ENCODE measurements around the gene SHFL. TPM values are rescaled to one million over a fixed set of nuclear protein-coding genes. Genes with fewer than 3 reads are reported as not detected.

Gene SHFL
- total and polyA plus RNA-seq, 3 experiments from 2014 or later = 41.5 to 68.1 (median 45.2) TPM

DNA sequence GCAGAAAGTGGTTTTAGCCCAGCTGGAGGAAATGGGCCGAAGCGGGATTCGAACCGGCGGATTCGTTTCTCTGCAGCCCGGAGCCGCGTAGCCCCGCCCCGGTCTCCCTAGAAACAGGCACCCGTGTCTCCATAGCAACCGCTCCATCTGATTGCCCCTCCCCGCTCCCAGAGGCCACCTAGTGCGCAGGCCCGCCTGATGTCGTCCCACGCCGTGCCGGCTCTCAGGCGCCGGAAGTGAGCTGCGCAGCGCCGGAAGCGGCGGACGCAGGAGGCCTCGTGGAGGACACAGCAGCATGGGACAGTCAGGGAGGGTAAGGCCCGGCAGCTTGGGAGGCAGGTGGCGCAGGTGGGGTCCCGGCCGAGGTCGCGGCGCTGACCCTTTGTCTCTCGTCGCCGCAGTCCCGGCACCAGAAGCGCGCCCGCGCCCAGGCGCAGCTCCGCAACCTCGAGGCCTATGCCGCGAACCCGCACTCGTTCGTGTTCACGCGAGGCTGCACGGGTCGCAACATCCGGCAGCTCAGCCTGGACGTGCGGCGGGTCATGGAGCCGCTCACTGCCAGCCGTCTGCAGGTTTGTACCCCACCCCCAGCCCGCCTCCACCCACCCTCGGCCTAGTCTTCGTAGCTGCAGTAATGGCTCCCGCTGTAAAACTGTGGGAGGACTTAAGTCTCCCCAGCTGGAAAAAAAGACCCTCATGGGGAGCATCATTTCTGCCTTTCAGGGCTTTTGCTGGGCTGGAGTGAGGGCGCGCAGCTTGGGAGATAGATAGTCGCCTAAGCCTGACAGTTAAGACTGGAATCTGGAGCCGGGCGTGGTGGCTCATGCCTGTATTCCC lies 20.2 kb downstream of the SHFL start, which contains the start of gene PPAN:
TSS of gene PPAN (plus strand) at position 263 of the 837 bp plus-strand sequence. CDS start at position 296, 33 bp downstream.
- Histone ChIP-seq H3K27ac (ENCODE audit: low read depth, low read length) (peak within 1 kb of the TSS; percentile 91), H3K4me1 (ENCODE audit: insufficient read depth, low read length) (peaks cover 65% of the 10 kb centered on the region), H3K27me3 (ENCODE audit: insufficient read depth, low read length, poor library complexity, severe bottlenecking) (no peaks in the 10 kb centered on the region), H3K36me3 (ENCODE audit: insufficient read depth, low read length) (peaks cover 35% of the 10 kb centered on the region), H3K4me3 (ENCODE audit: low read length) (peak within 1 kb of the TSS; percentile 63), H3K9me3 (ENCODE audit: low read length) (no peaks in the 10 kb centered on the region)
- H3K4me3 Mint-ChIP-seq = peak within 1 kb of the TSS; percentile 78 to 91 (median 84)
- H3K9me3 Mint-ChIP-seq = peaks cover 0 to 2% (median 0%) of the 10 kb centered on the region in 5 donors
- peaks cover 3 to 43% (median 6%) of the 10 kb centered on the region in 3 donors for H3K36me3 Mint-ChIP-seq
- H3K27me3 Mint-ChIP-seq = peaks cover 0 to 2% of the 10 kb centered on the region in 2 donors
- peak within 1 kb of the TSS; percentile 93 to 99 (median 98) for H3K27ac Mint-ChIP-seq
- DNase-seq = peak; percentile 95 to 99 (median 96)
- CTCF ChIA-PET = interaction anchor here (1.0 to 14.2 kb wide), 5 partner anchors 7 to 143 kb away, joined by 3 to 194 read pairs (median 7); partner anchors contain the start of gene ANGPTL6
- POLR2A ChIA-PET = interaction anchor here (0.6 to 4.4 kb wide), 5 partner anchors 10 to 174 kb away, joined by 3 to 36 read pairs (median 5); partner anchors contain the start of gene EIF3G
- peaks cover 50 to 82% (median 62%) of the 10 kb centered on the region in 3 donors for H3K4me1 Mint-ChIP-seq

DNA sequence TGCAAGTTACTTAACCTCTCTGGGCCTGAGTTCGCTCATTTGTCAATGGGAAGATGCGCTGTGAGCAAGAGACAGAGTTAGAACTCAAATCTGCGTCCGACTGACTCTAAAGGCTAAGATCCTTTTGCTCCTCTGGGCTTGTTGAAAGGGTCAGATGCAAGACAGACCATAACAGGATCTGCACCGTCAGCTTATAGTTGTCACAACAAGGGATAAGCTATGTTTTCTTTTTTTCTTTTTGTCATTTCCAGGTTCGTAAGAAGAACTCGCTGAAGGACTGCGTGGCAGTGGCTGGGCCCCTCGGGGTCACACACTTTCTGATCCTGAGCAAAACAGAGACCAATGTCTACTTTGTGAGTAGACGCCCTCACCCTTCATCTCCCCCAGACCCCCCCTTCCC lies 21.1 kb downstream of the SHFL start:
- Mint-ChIP-seq H3K4me3 (peak overlapping the region; percentile 78 to 91 (median 84)), H3K27ac (peak overlapping the region; percentile 93 to 98 (median 96)), H3K4me1 (peaks cover 54 to 84% (median 64%) of the 10 kb centered on the region in 3 donors), H3K27me3 (peaks cover 0 to 2% of the 10 kb centered on the region in 2 donors), H3K9me3 (no peaks in the 10 kb centered on the region), H3K36me3 (peaks cover 3 to 48% (median 6%) of the 10 kb centered on the region in 3 donors)
- Histone ChIP-seq H3K9me3 (ENCODE audit: low read length) (no peaks in the 10 kb centered on the region), H3K36me3 (ENCODE audit: insufficient read depth, low read length) (peaks cover 35% of the 10 kb centered on the region), H3K4me3 (ENCODE audit: low read length) (peak overlapping the region; percentile 63), H3K27me3 (ENCODE audit: insufficient read depth, low read length, poor library complexity, severe bottlenecking) (no peaks in the 10 kb centered on the region), H3K4me1 (ENCODE audit: insufficient read depth, low read length) (peaks cover 69% of the 10 kb centered on the region), H3K27ac (ENCODE audit: low read depth, low read length) (peak overlapping the region; percentile 91)
- POLR2A ChIA-PET = interaction anchor here (0.7 to 4.4 kb wide), 5 partner anchors 10 to 190 kb away, joined by 3 to 36 read pairs (median 4); no protein-coding TSS in a partner anchor
- DNase-seq = no peak
- CTCF ChIA-PET = interaction anchor here (0.6 to 14.2 kb wide), 5 partner anchors 8 to 142 kb away, joined by 3 to 194 read pairs (median 4); partner anchors contain the start of gene ANGPTL6

DNA sequence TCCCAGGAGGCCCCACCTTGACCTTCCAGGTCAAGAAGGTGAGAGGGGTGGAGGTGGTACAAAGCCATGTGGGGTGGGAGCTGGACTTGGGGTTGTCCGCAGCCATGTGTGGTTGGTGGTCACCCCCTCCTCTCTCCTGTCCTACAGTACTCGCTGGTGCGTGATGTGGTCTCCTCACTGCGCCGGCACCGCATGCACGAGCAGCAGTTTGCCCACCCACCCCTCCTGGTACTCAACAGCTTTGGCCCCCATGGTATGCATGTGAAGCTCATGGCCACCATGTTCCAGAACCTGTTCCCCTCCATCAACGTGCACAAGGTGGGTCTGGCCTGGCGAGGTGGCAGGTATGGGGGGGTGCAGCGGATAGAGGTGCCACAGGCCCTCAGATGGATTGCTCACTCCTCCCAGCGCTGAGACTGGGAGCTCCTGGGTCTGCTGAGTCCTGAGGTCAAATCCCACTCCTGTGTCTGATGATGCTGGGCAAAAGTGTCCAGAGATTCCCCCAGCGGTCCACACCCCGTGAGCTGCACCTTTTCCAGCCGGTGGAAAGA lies 21.8 kb downstream of the SHFL start:
- H3K4me3 Mint-ChIP-seq = peak overlapping the region; percentile 36 to 91 (median 82)
- peaks cover 54 to 84% (median 64%) of the 10 kb centered on the region in 3 donors for H3K4me1 Mint-ChIP-seq

DNA sequence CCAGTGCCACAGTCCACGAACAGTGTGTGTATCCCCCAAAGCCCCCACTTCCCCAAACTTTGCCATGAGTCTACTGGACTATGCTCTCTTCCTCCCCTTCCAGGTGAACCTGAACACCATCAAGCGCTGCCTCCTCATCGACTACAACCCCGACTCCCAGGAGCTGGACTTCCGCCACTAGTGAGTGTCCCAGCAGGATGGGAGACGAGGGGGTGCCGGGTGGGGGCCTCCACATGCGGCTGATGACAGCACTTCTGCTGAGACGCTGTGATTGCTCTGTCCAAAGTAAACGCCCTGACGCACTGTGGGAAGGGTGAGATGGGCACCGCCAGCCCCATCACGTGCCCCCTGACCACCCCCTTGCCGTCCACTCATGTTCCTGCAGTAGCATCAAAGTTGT lies 23.4 kb downstream of the SHFL start:
- H3K4me3 ChIP-seq (ENCODE audit: low read length) = no peak overlapping the region
- Mint-ChIP-seq H3K9me3 (no peaks in the 10 kb centered on the region), H3K27ac (peak overlapping the region in 7 of 8 donors; percentile 17 to 81 (median 75)), H3K27me3 (peaks cover 0 to 5% of the 10 kb centered on the region in 2 donors), H3K4me3 (peak overlapping the region in 3 of 7 donors; percentile 6 to 38 (median 37)), H3K36me3 (peaks cover 3 to 59% (median 6%) of the 10 kb centered on the region in 3 donors), H3K4me1 (peaks cover 55 to 87% (median 58%) of the 10 kb centered on the region in 3 donors)
- H3K9me3 ChIP-seq (ENCODE audit: low read length) = no peaks in the 10 kb centered on the region
- no peaks in the 10 kb centered on the region for H3K27me3 ChIP-seq (ENCODE audit: insufficient read depth, low read length, poor library complexity, severe bottlenecking)
- ChIA-PET POLR2A (no interaction called here), CTCF (interaction anchor here (0.8 to 14.2 kb wide), 4 partner anchors 9 to 833 kb away, joined by 3 to 194 read pairs (median 8); partner anchors contain the start of gene ANGPTL6)
- H3K27ac ChIP-seq (ENCODE audit: low read depth, low read length) = no peak overlapping the region
- peak in 1 of 5 donors; percentile 45 for DNase-seq
- H3K36me3 ChIP-seq (ENCODE audit: insufficient read depth, low read length) = peaks cover 35% of the 10 kb centered on the region
- peaks cover 68% of the 10 kb centered on the region for H3K4me1 ChIP-seq (ENCODE audit: insufficient read depth, low read length)

More for the DNA sequence above, 21.8 kb downstream of the SHFL start:
- Histone ChIP-seq H3K4me1 (ENCODE audit: insufficient read depth, low read length) (peaks cover 69% of the 10 kb centered on the region), H3K4me3 (ENCODE audit: low read length) (no peak overlapping the region), H3K27ac (ENCODE audit: low read depth, low read length) (peak overlapping the region; percentile 91), H3K36me3 (ENCODE audit: insufficient read depth, low read length) (peaks cover 35% of the 10 kb centered on the region), H3K27me3 (ENCODE audit: insufficient read depth, low read length, poor library complexity, severe bottlenecking) (no peaks in the 10 kb centered on the region), H3K9me3 (ENCODE audit: low read length) (no peaks in the 10 kb centered on the region)
- H3K9me3 Mint-ChIP-seq = no peaks in the 10 kb centered on the region
- peak overlapping the region; percentile 74 to 98 (median 96) for H3K27ac Mint-ChIP-seq
- H3K27me3 Mint-ChIP-seq = peaks cover 0 to 5% of the 10 kb centered on the region in 2 donors
- H3K36me3 Mint-ChIP-seq = peaks cover 3 to 50% (median 6%) of the 10 kb centered on the region in 3 donors
- ChIA-PET CTCF (interaction anchor here (0.6 to 14.2 kb wide), 7 partner anchors 8 to 142 kb away, joined by 3 to 194 read pairs (median 4); partner anchors contain the start of gene ANGPTL6), POLR2A (interaction anchor here (0.9 to 4.4 kb wide), 4 partner anchors 9 to 13 kb away, joined by 3 to 36 read pairs (median 8); no protein-coding TSS in a partner anchor)
- DNase-seq = no peak

DNA sequence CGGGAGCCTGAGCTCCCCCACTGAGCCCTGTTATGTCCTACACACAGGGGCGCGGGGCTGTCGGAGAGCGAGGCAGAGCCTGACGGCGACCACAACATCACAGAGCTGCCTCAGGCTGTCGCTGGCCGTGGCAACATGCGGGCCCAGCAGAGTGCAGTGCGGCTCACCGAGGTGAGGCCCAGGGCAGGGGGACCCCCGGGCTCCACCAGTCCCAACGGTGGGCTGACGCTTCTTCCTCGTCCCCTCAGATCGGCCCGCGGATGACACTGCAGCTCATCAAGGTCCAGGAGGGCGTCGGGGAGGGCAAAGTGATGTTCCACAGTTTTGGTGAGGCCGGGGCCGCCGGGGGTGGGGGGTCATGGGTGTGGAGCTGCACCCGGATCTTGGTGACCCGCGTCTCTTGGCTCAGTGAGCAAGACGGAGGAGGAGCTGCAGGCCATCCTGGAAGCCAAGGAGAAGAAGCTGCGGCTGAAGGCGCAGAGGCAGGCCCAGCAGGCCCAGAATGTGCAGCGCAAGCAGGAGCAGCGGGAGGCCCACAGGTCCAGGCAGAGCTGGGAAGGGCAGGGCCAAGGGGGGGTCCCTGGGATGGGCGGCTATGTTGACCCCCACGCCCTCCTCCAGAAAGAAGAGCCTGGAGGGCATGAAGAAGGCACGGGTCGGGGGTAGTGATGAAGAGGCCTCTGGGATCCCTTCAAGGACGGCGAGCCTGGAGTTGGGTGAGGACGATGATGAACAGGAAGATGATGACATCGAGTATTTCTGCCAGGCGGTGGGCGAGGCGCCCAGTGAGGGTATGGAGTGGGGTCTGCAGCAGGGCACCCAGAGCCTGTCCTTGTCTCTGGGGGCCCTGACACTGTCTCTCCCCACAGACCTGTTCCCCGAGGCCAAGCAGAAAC lies 24.2 kb downstream of the SHFL start:
- peaks cover 60% of the 10 kb centered on the region for H3K4me1 ChIP-seq (ENCODE audit: insufficient read depth, low read length)
- peak overlapping the region; percentile 57 to 80 (median 68) for H3K4me3 Mint-ChIP-seq
- H3K4me3 ChIP-seq (ENCODE audit: low read length) = no peak overlapping the region
- H3K27me3 Mint-ChIP-seq = peaks cover 0 to 5% of the 10 kb centered on the region in 2 donors
- ChIA-PET CTCF (interaction anchor here (1.1 to 14.2 kb wide), 3 partner anchors 8 to 32 kb away, joined by 6 to 194 read pairs (median 11); partner anchors contain the start of gene ANGPTL6), POLR2A (no interaction called here)
- peaks cover 48 to 85% (median 50%) of the 10 kb centered on the region in 3 donors for H3K4me1 Mint-ChIP-seq
- no peaks in the 10 kb centered on the region for H3K9me3 Mint-ChIP-seq
- H3K36me3 Mint-ChIP-seq = peaks cover 3 to 67% (median 6%) of the 10 kb centered on the region in 3 donors
- peak in 1 of 5 donors; percentile 52 for DNase-seq
- peaks cover 37% of the 10 kb centered on the region for H3K36me3 ChIP-seq (ENCODE audit: insufficient read depth, low read length)
- H3K27ac Mint-ChIP-seq = peak overlapping the region; percentile 75 to 98 (median 94)
- no peaks in the 10 kb centered on the region for H3K9me3 ChIP-seq (ENCODE audit: low read length)
- H3K27ac ChIP-seq (ENCODE audit: low read depth, low read length) = no peak overlapping the region
- H3K27me3 ChIP-seq (ENCODE audit: insufficient read depth, low read length, poor library complexity, severe bottlenecking) = no peaks in the 10 kb centered on the region

DNA sequence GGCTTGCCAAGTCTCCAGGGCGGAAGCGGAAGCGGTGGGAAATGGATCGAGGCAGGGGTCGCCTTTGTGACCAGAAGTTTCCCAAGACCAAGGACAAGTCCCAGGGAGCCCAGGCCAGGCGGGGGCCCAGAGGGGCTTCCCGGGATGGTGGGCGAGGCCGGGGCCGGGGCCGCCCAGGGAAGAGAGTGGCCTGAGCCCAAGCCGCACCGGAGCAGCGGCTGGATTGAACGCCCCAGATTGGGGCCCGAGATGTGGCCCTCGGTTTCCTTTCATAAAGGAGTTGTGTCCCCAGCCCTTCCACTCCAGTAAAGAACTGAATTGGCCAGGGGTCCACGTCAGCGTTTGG lies 24.8 kb downstream of the SHFL start:
- peak overlapping the region; percentile 90 to 99 (median 98) for H3K27ac Mint-ChIP-seq
- peaks cover 0 to 5% of the 10 kb centered on the region in 2 donors for H3K27me3 Mint-ChIP-seq
- Histone ChIP-seq H3K4me3 (ENCODE audit: low read length) (no peak overlapping the region), H3K27me3 (ENCODE audit: insufficient read depth, low read length, poor library complexity, severe bottlenecking) (no peaks in the 10 kb centered on the region), H3K9me3 (ENCODE audit: low read length) (no peaks in the 10 kb centered on the region), H3K4me1 (ENCODE audit: insufficient read depth, low read length) (peaks cover 53% of the 10 kb centered on the region), H3K27ac (ENCODE audit: low read depth, low read length) (peak overlapping the region; percentile 77), H3K36me3 (ENCODE audit: insufficient read depth, low read length) (peaks cover 44% of the 10 kb centered on the region)
- peak overlapping the region; percentile 57 to 93 (median 86) for H3K4me3 Mint-ChIP-seq
- peaks cover 3 to 73% (median 6%) of the 10 kb centered on the region in 3 donors for H3K36me3 Mint-ChIP-seq
- ChIA-PET POLR2A (interaction anchor here (1.0 kb wide), 1 partner anchor 305 kb away, joined by 3 read pairs; no protein-coding TSS in a partner anchor), CTCF (interaction anchor here (1.0 to 14.2 kb wide), 2 partner anchors 11 to 147 kb away, joined by 3 to 194 read pairs; partner anchors contain the start of gene ANGPTL6)
- peaks cover 42 to 83% (median 43%) of the 10 kb centered on the region in 3 donors for H3K4me1 Mint-ChIP-seq
- no peaks in the 10 kb centered on the region for H3K9me3 Mint-ChIP-seq
- no peak for DNase-seq
